AG10803 (cell line): ENCODE data around the gene STIMATE.

Experiments used
- DNase-seq: peaks from one replicate; pipeline ENCODE4 v3.0.0; 2010; ENCODE audit warnings: low read depth
- H3K4me3 ChIP-seq: 2 replicates; pipeline ENCODE4 v1.5.1; 2011; ENCODE audit warnings: mild to moderate bottlenecking, low read length, control low read depth
- CTCF ChIP-seq: conservative IDR thresholded peaks from 2 replicates; pipeline ENCODE4 v1.5.1; 2011; ENCODE audit warnings: mild to moderate bottlenecking, low read length, control low read depth, inconsistent platforms

Gene STIMATE

GRCh38 chr3:52816199-52816598, 81.1 kb downstream of the STIMATE start:
- no peak for DNase-seq

GRCh38 chr3:52813810-52814209, 83.5 kb downstream of the STIMATE start:
- TF ChIP-seq CTCF: no peak
- no peak overlapping the region for H3K4me3 ChIP-seq
- DNase-seq: no peak

More at GRCh38 chr3:52816199-52816598, 81.1 kb downstream of the STIMATE start:
- no peak overlapping the region for H3K4me3 ChIP-seq
- TF ChIP-seq CTCF: no peak

GRCh38 chr3:52811452-52812011, 85.8 kb downstream of the STIMATE start:
- DNase-seq: no peak
- H3K4me3 ChIP-seq: no peak overlapping the region
- no peak for TF ChIP-seq CTCF

- H3K4me3 ChIP-seq: no peak overlapping the region
- no peak for DNase-seq
- TF ChIP-seq CTCF: no peak
Measured at GRCh38 chr3:52810923-52811322, 86.4 kb downstream of the STIMATE start.

GRCh38 chr3:52809662-52810377, 87.5 kb downstream of the STIMATE start:
- no peak for DNase-seq
- H3K4me3 ChIP-seq: no peak overlapping the region
- no peak for TF ChIP-seq CTCF

- TF ChIP-seq CTCF: no peak
- DNase-seq: no peak
- no peak overlapping the region for H3K4me3 ChIP-seq
Measured at GRCh38 chr3:52809149-52809548, 88.2 kb downstream of the STIMATE start.
